ENCODE data around the gene KIAA0232. TPM values are rescaled to one million over a fixed set of nuclear protein-coding genes. Genes with fewer than 3 reads are reported as not detected.

KIAA0232 gene
- total RNA-seq, 5 donors from 2014 or later (not counting 1 experiment from before 2014, with no cell fraction given): 16.5 to 20.9 (median 19.3) TPM

GRCh38 chr4:6769233-6769988 lies 13.1 kb upstream of the KIAA0232 start:
- Histone ChIP-seq H3K27me3 (replicated peaks in 1 of 2; ENCODE audit: control insufficient read depth in 2 of 2, extremely low read depth in 1 of 2, insufficient read depth in 2 of 2, low read length in 1 of 2) (no peaks in the 10 kb centered on the region), H3K36me3 (ENCODE audit: control insufficient read depth in 2 of 2, extremely low read depth in 1 of 2, insufficient read depth in 1 of 2, low read length in 1 of 2) (no peaks in the 10 kb centered on the region), H3K4me3 (ENCODE audit: control insufficient read depth in 1 of 2, extremely low read depth in 1 of 2, low read length in 1 of 2) (no peak overlapping the region), H3K4me1 (ENCODE audit: control insufficient read depth in 1 of 2, extremely low read depth in 1 of 2, insufficient read depth in 2 of 2, low read length in 2 of 2) (peaks cover 14 to 19% of the 10 kb centered on the region in 2 experiments), H3K9me3 (no peaks in the 10 kb centered on the region), H3K27ac (ENCODE audit: low read length) (no peak overlapping the region)
- H3K4me1 Mint-ChIP-seq: peaks cover 21 to 24% (median 24%) of the 10 kb centered on the region in 3 donors
- H3K27me3 Mint-ChIP-seq: no peaks in the 10 kb centered on the region
- POLR2A ChIA-PET: interaction anchor here in 1 of 2 donors (0.6 kb wide), 1 partner anchor 15 kb away, joined by 3 read pairs; no protein-coding TSS in a partner anchor
- CTCF ChIA-PET: interaction anchor here in 1 of 2 donors (0.9 kb wide), 1 partner anchor 301 kb away, joined by 3 read pairs; no protein-coding TSS in a partner anchor
- WGBS (ENCODE audit: insufficient coverage): 70% methylated on average over 4 of the region's 11 CpGs
- DNase-seq: peak in 18 of 35 experiments; percentile 6 to 41 (median 26)
- peak; percentile 43 to 82 (median 77) for ATAC-seq (replicated peaks in 1 of 4)
- no peaks in the 10 kb centered on the region for H3K9me3 Mint-ChIP-seq
- no peaks in the 10 kb centered on the region for H3K36me3 Mint-ChIP-seq
- peak overlapping the region in 1 of 3 donors; percentile 44 for H3K4me3 Mint-ChIP-seq
- H3K27ac Mint-ChIP-seq: peak overlapping the region in 1 of 2 donors; percentile 48

- Histone ChIP-seq H3K27ac (ENCODE audit: low read length) (no peak overlapping the region), H3K4me1 (ENCODE audit: control insufficient read depth in 1 of 2, extremely low read depth in 1 of 2, insufficient read depth in 2 of 2, low read length in 2 of 2) (peaks cover 14 to 20% of the 10 kb centered on the region in 2 experiments), H3K27me3 (replicated peaks in 1 of 2; ENCODE audit: control insufficient read depth in 2 of 2, extremely low read depth in 1 of 2, insufficient read depth in 2 of 2, low read length in 1 of 2) (no peaks in the 10 kb centered on the region), H3K4me3 (ENCODE audit: control insufficient read depth in 1 of 2, extremely low read depth in 1 of 2, low read length in 1 of 2) (no peak overlapping the region), H3K36me3 (ENCODE audit: control insufficient read depth in 2 of 2, extremely low read depth in 1 of 2, insufficient read depth in 1 of 2, low read length in 1 of 2) (no peaks in the 10 kb centered on the region), H3K9me3 (no peaks in the 10 kb centered on the region)
- Mint-ChIP-seq H3K27ac (peak overlapping the region in 1 of 2 donors; percentile 5), H3K9me3 (no peaks in the 10 kb centered on the region), H3K4me1 (peaks cover 23 to 30% (median 24%) of the 10 kb centered on the region in 3 donors), H3K4me3 (no peak overlapping the region), H3K36me3 (no peaks in the 10 kb centered on the region), H3K27me3 (no peaks in the 10 kb centered on the region)
- ChIA-PET CTCF (interaction anchor here in 1 of 2 donors (0.9 kb wide), 1 partner anchor 300 kb away, joined by 3 read pairs; no protein-coding TSS in a partner anchor), POLR2A (no interaction called here)
- 93% methylated on average over 4 of the region's 7 CpGs for WGBS (ENCODE audit: insufficient coverage)
- no peak for ATAC-seq (replicated peaks in 1 of 4)
- no peak for DNase-seq
Measured at GRCh38 chr4:6769989-6770420, 12.5 kb upstream of the KIAA0232 start.

GRCh38 chr4:6770581-6771228 lies 11.8 kb upstream of the KIAA0232 start:
- ChIA-PET POLR2A (no interaction called here), CTCF (no interaction called here)
- no peak overlapping the region for H3K27ac ChIP-seq (ENCODE audit: low read length)
- no peaks in the 10 kb centered on the region for H3K9me3 Mint-ChIP-seq
- H3K36me3 Mint-ChIP-seq: no peaks in the 10 kb centered on the region
- H3K4me1 ChIP-seq (ENCODE audit: control insufficient read depth in 1 of 2, extremely low read depth in 1 of 2, insufficient read depth in 2 of 2, low read length in 2 of 2): peaks cover 14 to 25% of the 10 kb centered on the region in 2 experiments
- peaks cover 24 to 37% (median 28%) of the 10 kb centered on the region in 3 donors for H3K4me1 Mint-ChIP-seq
- no peak overlapping the region for H3K4me3 Mint-ChIP-seq
- WGBS (ENCODE audit: insufficient coverage): 97% methylated on average over 6 of the region's 7 CpGs
- no peak overlapping the region for H3K4me3 ChIP-seq (ENCODE audit: control insufficient read depth in 1 of 2, extremely low read depth in 1 of 2, low read length in 1 of 2)
- H3K27me3 ChIP-seq (replicated peaks in 1 of 2; ENCODE audit: control insufficient read depth in 2 of 2, extremely low read depth in 1 of 2, insufficient read depth in 2 of 2, low read length in 1 of 2): no peaks in the 10 kb centered on the region
- no peaks in the 10 kb centered on the region for H3K27me3 Mint-ChIP-seq
- H3K36me3 ChIP-seq (ENCODE audit: control insufficient read depth in 2 of 2, extremely low read depth in 1 of 2, insufficient read depth in 1 of 2, low read length in 1 of 2): no peaks in the 10 kb centered on the region
- no peak overlapping the region for H3K27ac Mint-ChIP-seq
- ATAC-seq (replicated peaks in 1 of 4) (no peak), DNase-seq (no peak)
- H3K9me3 ChIP-seq: no peaks in the 10 kb centered on the region

GRCh38 chr4:6771229-6771671 lies 11.3 kb upstream of the KIAA0232 start:
- Mint-ChIP-seq H3K9me3 (no peaks in the 10 kb centered on the region), H3K27ac (no peak overlapping the region), H3K36me3 (no peaks in the 10 kb centered on the region), H3K4me1 (peaks cover 23 to 35% (median 25%) of the 10 kb centered on the region in 3 donors), H3K4me3 (no peak overlapping the region), H3K27me3 (no peaks in the 10 kb centered on the region)
- ATAC-seq (replicated peaks in 1 of 4) (no peak), DNase-seq (no peak)
- no peaks in the 10 kb centered on the region for H3K27me3 ChIP-seq (replicated peaks in 1 of 2; ENCODE audit: control insufficient read depth in 2 of 2, extremely low read depth in 1 of 2, insufficient read depth in 2 of 2, low read length in 1 of 2)
- no peaks in the 10 kb centered on the region for H3K36me3 ChIP-seq (ENCODE audit: control insufficient read depth in 2 of 2, extremely low read depth in 1 of 2, insufficient read depth in 1 of 2, low read length in 1 of 2)
- H3K9me3 ChIP-seq: no peaks in the 10 kb centered on the region
- H3K27ac ChIP-seq (ENCODE audit: low read length): no peak overlapping the region
- CTCF ChIA-PET: no interaction called here
- 95% methylated on average over 6 of the region's 8 CpGs for WGBS (ENCODE audit: insufficient coverage)
- H3K4me1 ChIP-seq (ENCODE audit: control insufficient read depth in 1 of 2, extremely low read depth in 1 of 2, insufficient read depth in 2 of 2, low read length in 2 of 2): peaks cover 14 to 25% of the 10 kb centered on the region in 2 experiments
- H3K4me3 ChIP-seq (ENCODE audit: control insufficient read depth in 1 of 2, extremely low read depth in 1 of 2, low read length in 1 of 2): no peak overlapping the region
- POLR2A ChIA-PET: interaction anchor here in 1 of 2 donors (0.6 kb wide), 1 partner anchor 8 kb away, joined by 3 read pairs; no protein-coding TSS in a partner anchor

- Mint-ChIP-seq H3K27ac (no peak overlapping the region), H3K4me3 (no peak overlapping the region), H3K27me3 (no peaks in the 10 kb centered on the region), H3K9me3 (no peaks in the 10 kb centered on the region), H3K36me3 (no peaks in the 10 kb centered on the region), H3K4me1 (peaks cover 29 to 43% (median 30%) of the 10 kb centered on the region in 3 donors)
- H3K4me1 ChIP-seq (ENCODE audit: control insufficient read depth in 1 of 2, extremely low read depth in 1 of 2, insufficient read depth in 2 of 2, low read length in 2 of 2): peaks cover 17 to 30% of the 10 kb centered on the region in 2 experiments
- no peaks in the 10 kb centered on the region for H3K9me3 ChIP-seq
- 78% methylated on average over 6 of the region's 10 CpGs for WGBS (ENCODE audit: insufficient coverage)
- no peak for ATAC-seq (replicated peaks in 1 of 4)
- no peaks in the 10 kb centered on the region for H3K36me3 ChIP-seq (ENCODE audit: control insufficient read depth in 2 of 2, extremely low read depth in 1 of 2, insufficient read depth in 1 of 2, low read length in 1 of 2)
- POLR2A ChIA-PET: no interaction called here
- no peak for DNase-seq
- no peak overlapping the region for H3K27ac ChIP-seq (ENCODE audit: low read length)
- CTCF ChIA-PET: no interaction called here
- H3K4me3 ChIP-seq (ENCODE audit: control insufficient read depth in 1 of 2, extremely low read depth in 1 of 2, low read length in 1 of 2): no peak overlapping the region
- H3K27me3 ChIP-seq (replicated peaks in 1 of 2; ENCODE audit: control insufficient read depth in 2 of 2, extremely low read depth in 1 of 2, insufficient read depth in 2 of 2, low read length in 1 of 2): no peaks in the 10 kb centered on the region
Measured at GRCh38 chr4:6772223-6772928, 10.2 kb upstream of the KIAA0232 start.

- WGBS (ENCODE audit: insufficient coverage): 97% methylated on average over 5 of the region's 6 CpGs
- Mint-ChIP-seq H3K9me3 (no peaks in the 10 kb centered on the region), H3K27me3 (no peaks in the 10 kb centered on the region), H3K4me1 (peaks cover 36 to 50% (median 37%) of the 10 kb centered on the region in 3 donors), H3K4me3 (no peak overlapping the region), H3K36me3 (no peaks in the 10 kb centered on the region), H3K27ac (no peak overlapping the region)
- DNase-seq (no peak), ATAC-seq (replicated peaks in 1 of 4) (no peak)
- H3K4me3 ChIP-seq (ENCODE audit: control insufficient read depth in 1 of 2, extremely low read depth in 1 of 2, low read length in 1 of 2): no peak overlapping the region
- H3K9me3 ChIP-seq: no peaks in the 10 kb centered on the region
- H3K36me3 ChIP-seq (ENCODE audit: control insufficient read depth in 2 of 2, extremely low read depth in 1 of 2, insufficient read depth in 1 of 2, low read length in 1 of 2): no peaks in the 10 kb centered on the region
- H3K27ac ChIP-seq (ENCODE audit: low read length): no peak overlapping the region
- CTCF ChIA-PET: interaction anchor here in 1 of 2 donors (0.5 kb wide), 1 partner anchor 30 kb away, joined by 6 read pairs; no protein-coding TSS in a partner anchor
- H3K4me1 ChIP-seq (ENCODE audit: control insufficient read depth in 1 of 2, extremely low read depth in 1 of 2, insufficient read depth in 2 of 2, low read length in 2 of 2): peaks cover 23 to 37% of the 10 kb centered on the region in 2 experiments
- POLR2A ChIA-PET: interaction anchor here in 1 of 2 donors (0.6 kb wide), 1 partner anchor 287 kb away, joined by 4 read pairs; no protein-coding TSS in a partner anchor
- H3K27me3 ChIP-seq (replicated peaks in 1 of 2; ENCODE audit: control insufficient read depth in 2 of 2, extremely low read depth in 1 of 2, insufficient read depth in 2 of 2, low read length in 1 of 2): no peaks in the 10 kb centered on the region
Measured at GRCh38 chr4:6773106-6773505, 9.4 kb upstream of the KIAA0232 start.

Data from T-cell (primary cell).